Stimulated activated naive B cell treated with anti-CD40 and anti-IgM and Interleukin-4, amounts not matched to agents 10 μg/mL and 1 μg/mL and 100 μg/mL, for 72 hours (primary cell): ENCODE measurements around the gene TLR6.
A peak's percentile ranks its signal among the peaks of the same experiment; 100 is the strongest.

Experiments used
- ATAC-seq, 2 donors: fragments of 150-1000 bp; cut with Tn5 transposase; replicated peaks; 2 replicates each; pipeline ENCODE4 v1.10.0; 2021; ENCODE audit warnings: moderate library complexity in 1 of 2
- DNase-seq: peaks from one replicate; pipeline ENCODE4 v3.0.0; 2021
- H3K27ac Mint-ChIP-seq: one replicate; pipeline ENCODE4 v1.8.0; 2022; ENCODE audit warnings: mild to moderate bottlenecking, mixed read lengths
- H3K27me3 Mint-ChIP-seq, 2 donors: one replicate each; pipeline ENCODE4 v1.8.0; 2022; ENCODE audit warnings: mixed read lengths in 2 of 2
- H3K36me3 Mint-ChIP-seq, 2 donors: one replicate each; pipeline ENCODE4 v1.8.0; 2022; ENCODE audit warnings: mixed read lengths in 2 of 2, mild to moderate bottlenecking in 1 of 2
- H3K4me1 Mint-ChIP-seq, 2 donors: one replicate each; pipeline ENCODE4 v1.8.0; 2022; ENCODE audit warnings: mixed read lengths in 2 of 2, mild to moderate bottlenecking in 1 of 2
- H3K4me3 Mint-ChIP-seq, 2 donors: one replicate each; pipeline ENCODE4 v1.8.0; 2022; ENCODE audit warnings: mild to moderate bottlenecking in 2 of 2, mixed read lengths in 2 of 2, moderate library complexity in 1 of 2
- H3K9me3 Mint-ChIP-seq, 2 donors: one replicate each; pipeline ENCODE4 v1.8.0; 2022; ENCODE audit warnings: mixed read lengths in 2 of 2, mild to moderate bottlenecking in 1 of 2

TLR6 gene

DNA sequence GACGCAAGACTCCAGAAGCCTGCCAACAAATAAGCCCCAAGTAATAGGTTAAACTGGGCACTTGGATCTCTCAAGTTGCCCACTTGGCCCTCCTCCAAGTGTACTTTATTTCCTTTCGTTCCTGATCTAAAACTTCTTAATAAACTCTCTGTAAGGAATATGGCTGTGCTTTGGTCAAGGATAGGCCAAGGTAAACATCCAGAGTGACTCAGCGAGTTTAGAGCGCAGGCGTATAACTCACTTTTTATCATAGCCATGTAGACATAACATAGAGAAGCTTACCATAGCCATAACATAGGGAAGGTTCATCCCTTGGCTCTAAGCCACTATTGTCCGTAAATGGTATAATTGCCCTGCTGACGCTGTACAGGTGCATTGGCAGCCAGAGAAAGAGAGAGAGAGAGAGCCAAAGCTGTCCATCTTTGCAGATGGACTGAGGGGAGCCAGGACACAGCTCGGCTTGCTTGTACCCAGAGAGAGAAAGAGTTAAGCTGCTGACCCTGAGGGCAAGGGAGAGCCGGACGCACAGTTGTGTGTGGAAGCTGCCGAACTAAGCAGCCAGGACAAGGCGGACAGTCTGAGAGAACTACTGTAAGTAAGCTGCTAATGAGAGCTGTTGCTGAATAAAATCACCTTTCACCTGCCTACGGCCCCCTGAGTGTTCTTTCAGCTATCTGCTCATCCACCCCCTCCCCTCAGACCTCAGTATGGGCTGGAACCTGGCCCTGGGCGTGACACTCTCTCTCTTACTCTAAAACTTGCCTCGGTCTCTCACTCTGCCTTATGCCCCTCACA, 53.9 kb downstream of the TLR6 start:
- DNase-seq = no peak
- peaks cover 33 to 36% of the 10 kb centered on the region in 2 donors for H3K36me3 Mint-ChIP-seq
- peaks cover 3 to 16% of the 10 kb centered on the region in 2 donors for H3K9me3 Mint-ChIP-seq
- H3K27me3 Mint-ChIP-seq = no peaks in the 10 kb centered on the region
- H3K27ac Mint-ChIP-seq = peak overlapping the region; percentile 92
- H3K4me1 Mint-ChIP-seq = peaks cover 30 to 54% of the 10 kb centered on the region in 2 donors
- peak overlapping the region; percentile 43 to 48 for H3K4me3 Mint-ChIP-seq
- no peak for ATAC-seq

DNA sequence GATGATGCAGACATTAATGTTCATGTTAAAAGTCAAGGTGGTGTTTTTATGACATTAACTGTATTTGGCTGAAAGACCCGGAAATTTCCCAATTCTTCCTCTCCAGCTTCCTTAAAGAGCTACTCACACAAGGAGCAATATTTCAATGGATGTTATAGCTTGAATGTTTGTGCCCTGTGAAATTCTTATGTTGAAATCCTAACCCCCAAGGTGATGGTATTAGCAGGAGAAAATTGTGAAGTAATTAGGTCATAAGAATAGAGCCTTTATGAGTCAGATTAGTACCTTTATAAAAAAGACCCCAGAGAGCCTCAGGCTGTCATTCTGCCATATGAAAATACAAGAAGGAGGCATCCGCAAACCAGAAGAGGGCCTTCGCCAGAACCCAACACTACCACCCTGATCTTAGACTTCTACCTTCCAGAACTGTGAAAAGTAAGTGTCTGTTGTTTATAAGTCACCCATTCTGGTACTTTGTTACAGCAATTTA, 55.6 kb downstream of the TLR6 start:
- ATAC-seq (no peak), DNase-seq (no peak)
- Mint-ChIP-seq H3K4me3 (no peak overlapping the region), H3K36me3 (peaks cover 43 to 45% of the 10 kb centered on the region in 2 donors), H3K9me3 (peaks cover 3 to 17% of the 10 kb centered on the region in 2 donors), H3K27ac (no peak overlapping the region), H3K27me3 (no peaks in the 10 kb centered on the region), H3K4me1 (peaks cover 25 to 44% of the 10 kb centered on the region in 2 donors)

DNA sequence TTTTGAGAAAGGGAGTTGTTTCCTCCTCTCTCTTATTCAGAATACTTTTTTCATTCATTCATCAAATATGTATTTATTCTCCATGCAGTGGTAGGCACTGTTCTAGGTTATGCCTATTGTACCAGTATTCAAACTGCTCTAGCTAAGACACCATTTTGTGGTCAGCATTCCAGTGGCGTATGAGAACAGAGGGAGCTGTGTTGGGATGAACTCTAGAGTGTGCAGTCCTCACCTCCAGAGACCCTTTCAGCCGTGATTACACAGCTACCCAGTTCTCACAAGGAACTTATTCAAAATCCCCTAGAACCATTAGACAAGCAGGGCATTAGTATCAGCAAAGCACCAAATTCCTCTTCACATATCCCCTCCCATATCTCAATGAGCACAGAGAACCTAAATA, 56.3 kb downstream of the TLR6 start:
- H3K27me3 Mint-ChIP-seq = no peaks in the 10 kb centered on the region
- DNase-seq (no peak), ATAC-seq (no peak)
- peaks cover 48 to 50% of the 10 kb centered on the region in 2 donors for H3K36me3 Mint-ChIP-seq
- H3K9me3 Mint-ChIP-seq = peaks cover 3 to 20% of the 10 kb centered on the region in 2 donors
- no peak overlapping the region for H3K4me3 Mint-ChIP-seq
- peaks cover 19 to 37% of the 10 kb centered on the region in 2 donors for H3K4me1 Mint-ChIP-seq
- H3K27ac Mint-ChIP-seq = no peak overlapping the region

DNA sequence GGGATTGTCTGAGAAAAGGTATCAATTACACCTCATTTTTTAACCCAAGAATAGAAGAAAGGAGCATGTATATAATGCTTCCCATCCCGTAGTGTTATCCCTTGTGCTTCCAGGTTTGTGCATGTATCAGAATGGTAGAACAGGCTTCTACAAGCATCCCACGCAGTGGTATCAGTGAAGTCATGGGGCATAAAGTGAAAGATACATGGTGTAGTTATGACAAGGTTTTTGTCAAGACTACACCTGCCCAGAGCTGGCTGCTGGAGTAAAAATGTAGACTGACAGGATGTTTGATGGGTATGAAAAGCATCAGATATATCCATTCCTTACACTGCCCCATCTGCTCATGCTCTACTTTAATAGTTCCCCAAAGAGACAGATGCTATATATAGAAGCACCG, 61.5 kb downstream of the TLR6 start:
- H3K4me1 Mint-ChIP-seq = peaks cover 6 to 12% of the 10 kb centered on the region in 2 donors
- H3K9me3 Mint-ChIP-seq = peaks cover 11 to 16% of the 10 kb centered on the region in 2 donors
- no peak overlapping the region for H3K27ac Mint-ChIP-seq
- no peak for ATAC-seq
- no peak overlapping the region for H3K4me3 Mint-ChIP-seq
- H3K27me3 Mint-ChIP-seq = no peaks in the 10 kb centered on the region
- H3K36me3 Mint-ChIP-seq = peaks cover 34 to 41% of the 10 kb centered on the region in 2 donors
- DNase-seq = no peak

DNA sequence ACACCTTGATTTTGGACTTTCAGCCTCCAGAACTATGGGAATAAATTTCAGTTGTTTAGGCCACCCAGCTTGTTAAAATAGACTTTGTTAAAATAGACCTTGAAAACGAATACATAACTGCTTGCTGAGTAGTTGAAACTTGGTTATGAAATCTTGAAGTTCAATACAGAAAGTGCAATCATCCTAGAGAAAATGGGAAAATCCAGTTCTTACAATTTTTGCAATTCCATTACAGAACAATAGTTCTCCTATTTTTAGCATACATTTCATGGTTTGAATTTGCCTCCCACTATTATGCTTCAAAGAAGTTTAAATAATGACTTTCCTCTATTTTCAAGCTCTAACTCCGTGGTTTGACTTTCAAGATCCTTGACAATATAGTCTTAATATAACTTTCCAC, 62.6 kb downstream of the TLR6 start:
- no peak for DNase-seq
- Mint-ChIP-seq H3K27ac (no peak overlapping the region), H3K36me3 (peaks cover 25 to 34% of the 10 kb centered on the region in 2 donors), H3K27me3 (no peaks in the 10 kb centered on the region), H3K4me3 (no peak overlapping the region), H3K9me3 (peaks cover 11 to 12% of the 10 kb centered on the region in 2 donors), H3K4me1 (peaks cover 6 to 12% of the 10 kb centered on the region in 2 donors)
- ATAC-seq = no peak

DNA sequence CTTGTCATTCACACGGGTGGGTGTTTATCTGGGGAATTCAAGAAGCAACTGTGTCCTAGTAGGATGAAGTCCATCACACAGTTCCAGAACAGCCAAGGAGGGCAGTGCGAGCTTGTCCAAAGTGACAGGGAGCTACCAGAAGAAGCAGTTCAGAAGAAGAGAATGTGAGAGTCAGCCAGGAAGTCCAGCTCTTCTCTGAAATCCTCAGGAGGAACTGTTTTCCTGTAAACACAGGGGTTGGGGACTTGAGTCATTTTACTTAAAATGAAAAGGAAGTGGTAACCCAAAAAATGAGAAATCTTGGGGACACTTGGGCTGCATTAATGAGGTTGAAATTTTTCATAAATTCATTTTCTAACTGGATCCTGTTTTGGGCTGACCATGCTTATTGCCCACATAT, 65.6 kb downstream of the TLR6 start:
- Mint-ChIP-seq H3K4me1 (peaks cover 12 to 24% of the 10 kb centered on the region in 2 donors), H3K9me3 (peaks cover 10 to 11% of the 10 kb centered on the region in 2 donors), H3K36me3 (peaks cover 10 to 24% of the 10 kb centered on the region in 2 donors), H3K27me3 (no peaks in the 10 kb centered on the region), H3K27ac (no peak overlapping the region), H3K4me3 (no peak overlapping the region)
- ATAC-seq = no peak
- no peak for DNase-seq

DNA sequence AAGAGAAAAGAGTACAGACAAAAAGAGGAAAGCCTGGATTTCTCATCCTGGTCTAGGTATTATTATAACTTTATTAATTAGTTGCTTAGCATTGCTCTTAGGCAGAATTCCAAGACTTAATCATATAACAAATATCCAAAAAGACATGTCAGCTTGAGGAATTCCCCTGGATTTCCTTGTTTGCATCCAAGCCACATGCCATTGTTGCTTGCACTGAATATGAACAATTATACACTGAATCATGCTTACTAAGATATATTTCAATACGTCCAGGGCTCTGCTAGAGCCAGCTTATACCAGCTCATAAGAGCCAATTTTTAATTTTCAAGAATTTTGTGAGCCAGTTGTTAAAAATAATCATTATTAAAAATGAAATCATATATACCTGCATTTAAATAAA, 68.3 kb downstream of the TLR6 start:
- DNase-seq = no peak
- Mint-ChIP-seq H3K4me3 (no peak overlapping the region), H3K9me3 (peaks cover 3 to 4% of the 10 kb centered on the region in 2 donors), H3K4me1 (peaks cover 19 to 49% of the 10 kb centered on the region in 2 donors), H3K27me3 (no peaks in the 10 kb centered on the region), H3K27ac (no peak overlapping the region), H3K36me3 (peaks cover 2 to 5% of the 10 kb centered on the region in 2 donors)
- ATAC-seq = no peak

DNA sequence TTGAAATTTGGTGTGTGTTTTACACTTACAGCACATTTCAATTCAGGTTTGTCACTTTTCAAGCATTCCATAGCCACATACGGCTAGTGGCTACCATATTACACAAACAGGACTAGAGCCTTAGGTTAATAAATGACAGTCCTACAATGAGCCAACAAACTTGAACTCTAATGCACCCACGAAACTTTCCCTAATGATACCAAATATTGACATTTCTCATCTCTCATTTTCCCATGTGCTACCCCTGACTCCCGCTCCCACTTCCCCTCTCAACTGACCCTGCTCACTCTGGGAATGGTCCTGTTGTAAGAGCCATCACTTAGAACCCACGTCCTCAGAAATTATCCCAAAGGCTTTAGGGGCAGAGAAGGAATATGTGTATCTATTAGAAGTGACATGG, 68.9 kb downstream of the TLR6 start:
- ATAC-seq (no peak), DNase-seq (no peak)
- no peaks in the 10 kb centered on the region for H3K27me3 Mint-ChIP-seq
- H3K4me1 Mint-ChIP-seq = peaks cover 19 to 50% of the 10 kb centered on the region in 2 donors
- no peak overlapping the region for H3K27ac Mint-ChIP-seq
- peaks cover 2 to 5% of the 10 kb centered on the region in 2 donors for H3K36me3 Mint-ChIP-seq
- no peak overlapping the region for H3K4me3 Mint-ChIP-seq
- peaks cover 3 to 4% of the 10 kb centered on the region in 2 donors for H3K9me3 Mint-ChIP-seq

DNA sequence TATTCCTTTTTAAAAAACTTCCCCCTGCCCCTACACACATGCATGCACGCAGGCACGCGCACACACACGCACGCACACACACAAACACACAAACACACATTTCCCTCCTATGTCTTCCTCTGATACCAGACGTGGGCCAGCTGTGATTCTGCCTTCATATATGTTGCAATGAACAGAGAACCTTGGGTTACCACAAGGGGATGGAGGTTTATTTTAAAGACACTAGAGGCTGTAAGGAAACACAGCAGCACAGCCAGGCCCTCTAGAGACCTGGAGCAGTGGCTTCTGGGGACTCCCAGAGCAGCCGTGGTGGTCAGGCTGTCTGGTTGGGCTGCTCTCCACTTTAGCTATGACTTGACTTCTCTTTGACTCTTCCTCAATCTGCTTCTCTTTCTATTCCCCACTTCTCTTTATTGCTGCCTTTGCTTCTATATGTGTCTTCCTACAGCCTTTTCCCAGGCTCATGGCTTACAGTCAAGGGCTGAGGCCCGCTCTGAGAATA, 70.7 kb downstream of the TLR6 start:
- ATAC-seq = peak; percentile 89 to 94
- Mint-ChIP-seq H3K36me3 (peaks cover 2 to 5% of the 10 kb centered on the region in 2 donors), H3K4me1 (peaks cover 16 to 44% of the 10 kb centered on the region in 2 donors), H3K4me3 (peak overlapping the region; percentile 14 to 39), H3K27ac (peak overlapping the region; percentile 75), H3K9me3 (peaks cover 3 to 4% of the 10 kb centered on the region in 2 donors), H3K27me3 (no peaks in the 10 kb centered on the region)
- DNase-seq = peak; percentile 73

DNA sequence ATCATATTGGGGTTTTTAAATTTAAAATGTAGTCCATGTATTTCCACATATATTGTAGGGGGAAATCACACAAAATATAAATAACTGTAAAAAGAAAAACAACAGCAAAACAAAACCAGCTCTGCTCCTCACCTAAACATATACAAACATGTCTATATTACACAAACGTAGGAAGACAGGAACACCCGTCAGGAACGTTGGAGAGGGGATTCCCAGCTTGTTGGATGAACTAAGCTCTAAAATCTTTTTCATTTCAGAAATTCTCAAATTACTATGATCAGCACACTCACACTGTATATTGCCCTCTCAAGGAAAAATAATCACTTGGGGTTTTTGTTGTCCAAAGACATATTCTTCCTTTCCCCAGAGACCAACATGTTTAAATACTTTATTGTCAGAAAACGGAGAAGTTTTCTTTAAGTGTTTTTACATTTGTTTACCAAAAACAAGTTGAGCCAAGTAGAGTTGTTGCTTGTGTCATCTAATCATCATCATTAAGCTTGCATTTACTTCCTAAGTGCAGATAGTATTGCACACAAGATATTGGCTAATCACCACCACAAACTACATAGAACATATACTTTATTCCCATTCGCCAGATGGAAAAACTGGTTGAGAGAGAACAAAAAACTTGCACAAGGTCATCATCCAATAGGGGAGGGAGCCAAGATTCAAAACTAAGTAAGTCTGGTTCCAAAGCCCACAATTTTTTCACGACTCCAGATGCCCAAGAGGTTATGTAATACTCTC, 71.4 kb downstream of the TLR6 start:
- no peak overlapping the region for H3K27ac Mint-ChIP-seq
- ATAC-seq (no peak), DNase-seq (no peak)
- no peak overlapping the region for H3K4me3 Mint-ChIP-seq
- no peaks in the 10 kb centered on the region for H3K27me3 Mint-ChIP-seq
- peaks cover 3 to 4% of the 10 kb centered on the region in 2 donors for H3K9me3 Mint-ChIP-seq
- H3K4me1 Mint-ChIP-seq = peaks cover 13 to 48% of the 10 kb centered on the region in 2 donors
- H3K36me3 Mint-ChIP-seq = peaks cover 2 to 4% of the 10 kb centered on the region in 2 donors

DNA sequence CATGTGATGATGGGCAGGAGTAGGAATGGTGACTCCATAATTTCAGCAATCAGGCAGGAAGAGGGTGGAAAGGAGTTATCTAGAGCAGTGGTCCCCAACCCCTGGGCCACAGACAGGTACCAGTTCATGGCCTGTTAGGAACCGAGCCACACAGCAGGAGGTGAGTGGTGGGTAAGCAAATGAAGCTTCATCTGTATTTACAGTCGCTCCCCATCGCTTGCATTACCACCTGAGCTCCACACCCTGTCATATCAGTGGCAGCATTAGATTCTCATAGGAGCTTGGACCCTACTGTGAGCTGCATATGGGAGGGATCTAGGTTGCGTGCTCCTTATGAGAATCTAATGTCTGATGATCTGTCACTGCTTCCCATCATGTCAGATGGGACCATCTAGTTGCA, 72.5 kb downstream of the TLR6 start:
- Mint-ChIP-seq H3K27me3 (no peaks in the 10 kb centered on the region), H3K4me3 (no peak overlapping the region), H3K9me3 (peaks cover 0 to 2% of the 10 kb centered on the region in 2 donors), H3K36me3 (peaks cover 5 to 6% of the 10 kb centered on the region in 2 donors), H3K4me1 (peaks cover 18 to 56% of the 10 kb centered on the region in 2 donors), H3K27ac (no peak overlapping the region)
- ATAC-seq = no peak
- no peak for DNase-seq

DNA sequence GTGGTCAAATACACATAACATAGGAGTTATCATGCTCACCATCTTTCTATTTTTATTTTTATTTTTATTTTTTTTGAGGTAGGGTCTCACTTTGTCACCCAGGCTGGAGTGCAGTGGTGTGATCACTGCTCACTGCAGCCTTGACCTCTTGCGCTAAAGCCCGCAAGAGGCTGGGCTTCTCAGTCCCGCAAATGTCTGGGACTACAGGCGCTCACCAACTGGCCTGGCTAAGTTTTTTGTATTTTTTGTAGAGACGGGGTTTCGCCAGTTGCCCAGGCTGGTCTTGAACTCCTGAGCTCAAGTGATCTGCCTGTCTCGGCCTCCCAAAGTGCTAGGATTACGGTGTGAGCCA, 73.5 kb downstream of the TLR6 start:
- Mint-ChIP-seq H3K27me3 (no peaks in the 10 kb centered on the region), H3K4me1 (peaks cover 20 to 59% of the 10 kb centered on the region in 2 donors), H3K4me3 (no peak overlapping the region), H3K27ac (no peak overlapping the region), H3K9me3 (peaks cover 0 to 2% of the 10 kb centered on the region in 2 donors), H3K36me3 (peaks cover 8 to 11% of the 10 kb centered on the region in 2 donors)
- no peak for ATAC-seq
- DNase-seq = no peak

DNA sequence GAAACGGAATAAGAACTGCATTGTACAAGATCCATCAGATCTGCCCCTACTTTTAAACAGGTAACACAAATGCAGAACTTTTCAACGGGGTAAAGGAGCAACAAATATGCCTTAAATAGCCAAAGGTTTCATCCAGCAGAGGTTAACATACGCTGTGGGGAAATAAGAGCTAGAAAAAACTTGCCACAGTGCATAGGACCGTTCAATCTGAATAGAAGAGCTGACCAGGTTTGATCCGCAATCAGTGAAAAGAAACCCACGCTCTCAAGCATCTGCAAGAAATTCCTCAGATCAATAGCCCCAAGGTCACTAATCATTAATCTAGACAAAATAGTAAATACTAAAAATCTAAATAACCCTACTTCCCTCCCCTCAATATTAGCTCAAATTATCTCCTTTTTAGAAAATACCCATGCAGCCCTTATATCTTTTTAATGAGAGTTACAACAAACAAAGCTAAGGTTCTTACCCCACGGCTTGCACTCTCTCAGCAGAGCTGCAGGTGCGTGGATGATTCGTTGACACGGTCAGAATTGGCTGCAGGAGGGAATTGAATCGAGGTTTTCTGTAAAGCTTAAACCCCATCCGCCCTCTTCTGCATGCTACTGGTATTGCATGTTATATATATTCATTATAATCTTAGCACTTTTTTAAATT, 74.0 kb downstream of the TLR6 start, which contains the start of gene TLR10:
TSS of gene TLR10 (minus strand) at position 539 of the 657 bp plus-strand sequence. CDS start 7,400 bp downstream, outside the sequence.
- H3K4me3 Mint-ChIP-seq = peak within 1 kb of the TSS; percentile 88
- H3K36me3 Mint-ChIP-seq = peaks cover 13 to 16% of the 10 kb centered on the region in 2 donors
- no peaks in the 10 kb centered on the region for H3K27me3 Mint-ChIP-seq
- ATAC-seq = peak; percentile 69 to 75
- peaks cover 0 to 2% of the 10 kb centered on the region in 2 donors for H3K9me3 Mint-ChIP-seq
- DNase-seq = peak; percentile 60
- H3K27ac Mint-ChIP-seq = peak within 1 kb of the TSS; percentile 90
- H3K4me1 Mint-ChIP-seq = peaks cover 18 to 54% of the 10 kb centered on the region in 2 donors

DNA sequence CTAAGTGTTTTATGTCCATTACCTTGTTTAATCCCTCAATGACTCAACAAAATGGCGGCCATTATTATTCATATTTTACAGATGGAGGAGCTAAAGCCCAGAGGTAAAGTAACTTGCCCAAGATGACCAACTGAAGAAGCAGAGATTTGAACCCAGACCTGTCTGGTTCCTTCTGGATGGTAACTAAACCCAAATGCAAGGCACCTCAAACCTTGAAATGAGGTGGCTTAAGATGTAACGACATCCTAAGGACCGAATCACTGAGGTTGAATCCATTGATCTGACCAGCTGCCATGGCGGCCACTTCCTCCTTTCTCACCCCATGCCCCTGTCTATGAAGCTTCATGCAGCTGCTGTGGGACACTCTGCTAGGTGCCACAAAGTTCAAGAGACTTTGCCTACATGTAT, 74.8 kb downstream of the TLR6 start:
- Mint-ChIP-seq H3K27ac (peak overlapping the region; percentile 90), H3K9me3 (peaks cover 5% of the 10 kb centered on the region in 2 donors), H3K27me3 (no peaks in the 10 kb centered on the region)

More for the DNA sequence above, 74.8 kb downstream of the TLR6 start:
- Mint-ChIP-seq H3K4me3 (peak overlapping the region; percentile 88), H3K4me1 (peaks cover 22 to 59% of the 10 kb centered on the region in 2 donors), H3K36me3 (peaks cover 20 to 23% of the 10 kb centered on the region in 2 donors)
- ATAC-seq (peak; percentile 18 to 35), DNase-seq (no peak)
